ENCODE measurements around the gene PAPSS2. TPM values are rescaled to one million over a fixed set of nuclear protein-coding genes. Genes with fewer than 3 reads are reported as not detected.
A peak's percentile ranks its signal among the peaks of the same experiment; 100 is the strongest.
"Not testable (repeated sequence)": the region's sequence is repeated elsewhere in the genome, so short reads cannot be mapped to it uniquely, and the experiment has no call there.

Gene PAPSS2
- 137 TPM for total RNA-seq
- long read RNA-seq, transcript PAPSS2-201 (12 exons, 3,949 nt), result major isoform, 98 of 138 reads
- long read RNA-seq, partial matches to known transcripts, result 23 of 138 reads
- long read RNA-seq, other reads (novel, unspliced or antisense), result 17 of 138 reads

DNA sequence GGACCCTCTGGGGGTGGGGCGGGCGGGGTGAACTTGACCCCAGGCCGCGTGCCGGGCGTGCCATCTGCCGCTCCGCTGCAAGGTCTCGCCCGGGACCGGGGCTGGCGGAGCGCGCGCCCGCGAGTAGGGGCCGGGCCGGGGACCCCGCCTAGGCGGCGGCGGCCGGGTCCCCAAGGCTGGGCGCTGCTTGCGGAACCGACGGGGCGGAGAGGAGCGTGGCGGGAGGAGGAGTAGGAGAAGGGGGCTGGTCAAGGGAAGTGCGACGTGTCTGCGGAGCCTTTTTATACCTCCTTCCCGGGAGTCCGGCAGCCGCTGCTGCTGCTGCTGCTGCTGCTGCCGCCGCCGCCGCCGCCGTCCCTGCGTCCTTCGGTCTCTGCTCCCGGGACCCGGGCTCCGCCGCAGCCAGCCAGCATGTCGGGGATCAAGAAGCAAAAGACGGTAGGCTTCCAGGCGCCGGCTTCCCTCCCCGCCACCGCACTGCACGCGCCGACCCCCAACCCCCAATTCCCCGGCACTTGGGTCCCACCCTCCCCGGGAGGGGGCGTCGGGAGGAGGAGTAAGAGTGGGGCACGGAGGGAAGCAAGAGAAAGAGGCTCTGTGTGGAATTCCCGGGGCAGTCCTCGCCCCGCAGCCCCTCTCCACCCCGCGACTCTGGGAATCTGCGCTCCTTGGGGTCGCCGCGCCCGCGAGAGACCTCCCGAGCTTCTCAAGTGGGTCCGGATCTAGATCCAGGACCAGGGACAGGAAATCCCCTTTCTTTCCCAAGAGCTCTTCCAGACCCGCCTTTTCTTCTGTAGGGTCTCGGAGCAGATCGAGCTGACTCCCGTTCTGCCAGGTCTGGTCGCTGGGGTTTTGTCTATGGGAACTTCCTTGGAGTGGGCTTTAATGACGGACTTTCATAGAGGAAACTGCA lies at the start of gene PAPSS2:
TSS of gene PAPSS2 (plus strand) at position 308 of the 913 bp plus-strand sequence. CDS start at position 412, 104 bp downstream.
- Histone ChIP-seq H3K4me3 (peak within 1 kb of the TSS; percentile 85), H3K27ac (peak within 1 kb of the TSS; percentile 89), H3K27me3 (ENCODE audit: low read depth) (no peaks in the 10 kb centered on the region), H3K9me3 (no peaks in the 10 kb centered on the region), H3K36me3 (no peaks in the 10 kb centered on the region), H3K4me1 (peaks cover 45% of the 10 kb centered on the region)
- DNase-seq, result peak; percentile 80
- ATAC-seq, result peak; percentile 90
- intact Hi-C loops (cut with DNase I), result no loop called here
- no peak for TF ChIP-seq CTCF (IDR thresholded peaks at IDR 0.05)

GRCh38 chr10:87611341-87611740 lies 48.3 kb upstream of the PAPSS2 start:
- H3K27ac ChIP-seq; H3K4me3 ChIP-seq; H3K27me3 ChIP-seq (ENCODE audit: low read depth); intact Hi-C loops (cut with DNase I); DNase-seq; H3K4me1 ChIP-seq; ATAC-seq; H3K9me3 ChIP-seq; H3K36me3 ChIP-seq: not testable (repeated sequence)

DNA sequence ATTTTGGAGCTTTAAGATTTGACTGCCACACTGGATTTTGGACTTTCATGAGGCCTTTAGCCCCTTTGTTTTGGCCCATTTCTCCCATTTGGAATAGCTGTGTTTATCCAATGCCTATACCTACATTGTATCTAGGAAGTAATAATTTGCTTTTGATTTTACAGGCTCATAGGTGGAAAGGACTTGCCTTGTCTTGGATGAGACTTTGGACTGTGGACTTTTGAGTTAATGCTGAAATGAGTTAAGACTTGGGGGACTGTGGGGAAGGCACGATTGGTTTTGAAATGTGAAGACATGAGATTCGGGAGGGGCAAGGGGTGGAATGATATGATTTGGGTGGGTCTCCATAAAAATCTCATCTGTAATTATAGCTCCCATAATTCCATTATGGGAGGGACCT lies 47.6 kb upstream of the PAPSS2 start:
- ATAC-seq, result no peak
- no peaks in the 10 kb centered on the region for H3K9me3 ChIP-seq
- intact Hi-C loops (cut with DNase I), result no loop called here
- DNase-seq, result no peak
- no peaks in the 10 kb centered on the region for H3K27me3 ChIP-seq (ENCODE audit: low read depth)
- H3K4me3 ChIP-seq, result no peak overlapping the region
- H3K27ac ChIP-seq, result no peak overlapping the region
- H3K4me1 ChIP-seq, result no peaks in the 10 kb centered on the region
- H3K36me3 ChIP-seq, result no peaks in the 10 kb centered on the region
- no peak for TF ChIP-seq CTCF (IDR thresholded peaks at IDR 0.05)

GRCh38 chr10:87613751-87614150 lies 45.9 kb upstream of the PAPSS2 start:
- intact Hi-C loops (cut with DNase I), result no loop called here

GRCh38 chr10:87615856-87616255 lies 43.8 kb upstream of the PAPSS2 start:
- intact Hi-C loops (cut with DNase I), result no loop called here
- Histone ChIP-seq H3K27ac (no peak overlapping the region), H3K4me1 (no peaks in the 10 kb centered on the region), H3K9me3 (no peaks in the 10 kb centered on the region), H3K27me3 (ENCODE audit: low read depth) (no peaks in the 10 kb centered on the region), H3K4me3 (no peak overlapping the region), H3K36me3 (no peaks in the 10 kb centered on the region)
- no peak for TF ChIP-seq CTCF (IDR thresholded peaks at IDR 0.05)
- DNase-seq (no peak), ATAC-seq (no peak)

More at GRCh38 chr10:87613751-87614150, 45.9 kb upstream of the PAPSS2 start:
- no peaks in the 10 kb centered on the region for H3K27me3 ChIP-seq (ENCODE audit: low read depth)
- no peaks in the 10 kb centered on the region for H3K36me3 ChIP-seq
- no peak for ATAC-seq
- no peak overlapping the region for H3K27ac ChIP-seq
- H3K9me3 ChIP-seq, result no peaks in the 10 kb centered on the region
- no peak overlapping the region for H3K4me3 ChIP-seq
- no peaks in the 10 kb centered on the region for H3K4me1 ChIP-seq
- TF ChIP-seq CTCF (IDR thresholded peaks at IDR 0.05), result no peak
- no peak for DNase-seq

DNA sequence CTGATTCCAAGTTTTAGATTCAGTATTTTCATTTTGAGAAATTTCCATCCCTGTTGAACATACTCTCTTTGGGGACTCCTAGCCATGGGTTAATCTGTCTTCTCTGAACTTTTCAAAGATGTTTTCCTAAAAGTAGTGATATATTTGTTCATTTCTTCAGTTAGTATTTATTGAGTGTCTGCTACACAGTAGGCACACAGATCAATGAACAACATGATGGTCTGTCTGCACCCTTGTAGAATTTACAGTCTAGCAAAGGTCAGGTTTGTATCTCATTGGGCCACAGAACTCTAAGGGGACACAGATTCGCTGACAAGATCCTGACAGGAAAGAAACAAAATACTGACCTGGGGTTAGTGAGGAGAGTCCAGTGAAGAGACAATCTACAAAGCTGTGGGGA lies 42.2 kb upstream of the PAPSS2 start:
- intact Hi-C loops (cut with DNase I), result no loop called here
- TF ChIP-seq CTCF (IDR thresholded peaks at IDR 0.05), result no peak
- H3K36me3 ChIP-seq, result no peaks in the 10 kb centered on the region
- no peaks in the 10 kb centered on the region for H3K27me3 ChIP-seq (ENCODE audit: low read depth)
- DNase-seq, result no peak
- H3K27ac ChIP-seq, result no peak overlapping the region
- no peak overlapping the region for H3K4me3 ChIP-seq
- no peaks in the 10 kb centered on the region for H3K4me1 ChIP-seq
- no peak for ATAC-seq
- no peaks in the 10 kb centered on the region for H3K9me3 ChIP-seq
